ENCODE measurements around the gene CSMD2. TPM values are rescaled to one million over a fixed set of nuclear protein-coding genes. Genes with fewer than 3 reads are reported as not detected.

CSMD2 gene
- total and polyA plus RNA-seq, 2 donors from 2014 or later, result 0.47 TPM; not detected in 1

DNA sequence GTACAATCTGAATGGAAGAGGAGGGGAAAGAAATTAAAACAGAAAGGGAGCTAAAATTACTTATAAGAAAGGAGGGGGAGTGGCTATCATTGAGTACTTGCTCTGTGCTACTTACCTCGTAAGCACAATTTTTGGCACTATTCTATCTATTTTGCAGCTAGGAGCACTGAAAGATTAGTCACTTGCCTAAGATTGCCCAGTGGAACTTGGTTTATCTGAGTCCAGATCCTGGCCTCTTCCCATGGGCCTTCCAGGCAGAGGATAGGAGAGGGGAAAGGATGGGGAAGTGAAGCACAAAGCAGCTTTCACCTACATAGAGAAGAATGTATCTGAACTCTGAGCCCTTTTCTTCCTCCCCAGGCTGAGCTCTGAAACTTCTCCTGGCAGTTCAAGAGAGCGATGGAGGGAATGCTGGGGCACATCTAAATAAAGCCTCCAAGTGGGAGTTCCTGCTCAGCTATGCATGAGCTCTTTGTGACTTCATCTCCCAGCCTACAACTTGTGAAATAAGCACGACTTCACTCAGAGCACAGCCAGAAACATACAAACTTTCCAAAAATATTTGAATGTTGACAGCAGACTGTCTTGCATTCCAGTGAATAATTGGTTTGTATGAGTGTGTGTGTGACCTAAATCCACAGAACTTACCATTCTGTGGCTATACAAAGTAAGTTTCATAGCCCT lies 271.7 kb downstream of the CSMD2 start:
- no peaks in the 10 kb centered on the region for H3K36me3 ChIP-seq (ENCODE audit: control insufficient read depth in 2 of 3, insufficient read depth in 3 of 3, low read length in 3 of 3)
- intact Hi-C loops (cut with DNase I), result no loop called here
- H3K27ac ChIP-seq (ENCODE audit: low read depth in 2 of 2, low read length in 2 of 2), result peak overlapping the region; percentile 13 to 55
- H3K27me3 ChIP-seq (ENCODE audit: control insufficient read depth, insufficient read depth, low read length), result no peaks in the 10 kb centered on the region
- H3K4me3 ChIP-seq (ENCODE audit: low read length in 3 of 3), result no peak overlapping the region
- H3K9ac ChIP-seq (ENCODE audit: low read length in 3 of 3), result no peak overlapping the region
- TF ChIP-seq, protein P1, sequence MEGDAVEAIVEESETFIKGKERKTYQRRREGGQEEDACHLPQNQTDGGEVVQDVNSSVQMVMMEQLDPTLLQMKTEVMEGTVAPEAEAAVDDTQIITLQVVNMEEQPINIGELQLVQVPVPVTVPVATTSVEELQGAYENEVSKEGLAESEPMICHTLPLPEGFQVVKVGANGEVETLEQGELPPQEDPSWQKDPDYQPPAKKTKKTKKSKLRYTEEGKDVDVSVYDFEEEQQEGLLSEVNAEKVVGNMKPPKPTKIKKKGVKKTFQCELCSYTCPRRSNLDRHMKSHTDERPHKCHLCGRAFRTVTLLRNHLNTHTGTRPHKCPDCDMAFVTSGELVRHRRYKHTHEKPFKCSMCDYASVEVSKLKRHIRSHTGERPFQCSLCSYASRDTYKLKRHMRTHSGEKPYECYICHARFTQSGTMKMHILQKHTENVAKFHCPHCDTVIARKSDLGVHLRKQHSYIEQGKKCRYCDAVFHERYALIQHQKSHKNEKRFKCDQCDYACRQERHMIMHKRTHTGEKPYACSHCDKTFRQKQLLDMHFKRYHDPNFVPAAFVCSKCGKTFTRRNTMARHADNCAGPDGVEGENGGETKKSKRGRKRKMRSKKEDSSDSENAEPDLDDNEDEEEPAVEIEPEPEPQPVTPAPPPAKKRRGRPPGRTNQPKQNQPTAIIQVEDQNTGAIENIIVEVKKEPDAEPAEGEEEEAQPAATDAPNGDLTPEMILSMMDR (IDR thresholded peaks at IDR 0.05; ENCODE audit: borderline replicate concordance, extremely low read depth, insufficient read depth), result no peak
- DNase-seq, result peak in 2 of 5 donors; percentile 9 to 35
- H3K9me3 ChIP-seq (ENCODE audit: control insufficient read depth in 2 of 3, insufficient read depth in 1 of 3, low read length in 3 of 3), result no peaks in the 10 kb centered on the region
- no peaks in the 10 kb centered on the region for H3K4me1 ChIP-seq (ENCODE audit: control insufficient read depth in 2 of 3, insufficient read depth in 2 of 3, low read depth in 1 of 3, low read length in 3 of 3)
- no peak for FAIRE-seq

DNA sequence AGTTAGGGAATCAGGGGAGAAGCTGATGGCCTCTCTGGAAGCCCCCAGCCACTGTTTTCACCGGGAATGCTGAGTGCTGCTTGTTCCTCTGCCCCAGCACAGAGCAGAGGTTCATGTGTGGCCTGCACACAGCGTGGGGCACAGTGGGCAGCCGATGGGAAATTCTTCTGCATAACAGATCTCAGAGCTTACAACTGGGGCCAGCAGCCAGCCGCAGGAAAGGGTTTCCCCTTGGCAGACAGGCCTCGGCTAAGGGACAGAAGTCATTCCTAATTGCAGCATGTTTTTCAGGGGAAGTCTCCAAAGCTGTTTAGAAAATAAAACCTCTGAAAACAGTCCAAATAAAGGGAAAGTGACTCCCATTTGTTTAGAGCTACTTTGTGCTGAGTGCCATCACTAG lies 278.5 kb downstream of the CSMD2 start:
- intact Hi-C loops (cut with DNase I), result no loop called here

DNA sequence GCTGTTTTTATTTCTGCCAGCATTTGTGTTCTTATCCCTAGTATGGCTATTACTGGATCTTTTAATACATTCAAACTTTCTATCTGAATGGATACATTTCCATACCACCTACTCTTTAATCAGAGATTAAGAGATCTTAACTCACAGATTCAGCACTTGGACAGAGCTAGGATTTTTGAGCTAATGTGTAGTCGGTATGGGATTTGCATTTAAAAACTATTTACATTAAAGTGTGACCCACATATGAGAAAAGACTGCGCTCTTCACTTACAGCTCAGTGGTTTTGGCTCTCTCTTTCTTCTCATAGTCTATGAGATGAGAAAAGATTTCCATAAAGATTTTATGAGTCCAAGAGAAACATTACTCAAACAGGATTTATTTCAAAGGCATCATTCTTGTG lies 284.7 kb downstream of the CSMD2 start:
- DNase-seq (peak in 1 of 5 donors; percentile 42), FAIRE-seq (no peak)
- Histone ChIP-seq H3K27me3 (ENCODE audit: control insufficient read depth, insufficient read depth, low read length) (no peaks in the 10 kb centered on the region), H3K9ac (ENCODE audit: low read length in 3 of 3) (no peak overlapping the region), H3K27ac (ENCODE audit: low read depth in 2 of 2, low read length in 2 of 2) (no peak overlapping the region), H3K9me3 (ENCODE audit: control insufficient read depth in 2 of 3, insufficient read depth in 1 of 3, low read length in 3 of 3) (no peaks in the 10 kb centered on the region), H3K4me1 (ENCODE audit: control insufficient read depth in 2 of 3, insufficient read depth in 2 of 3, low read depth in 1 of 3, low read length in 3 of 3) (no peaks in the 10 kb centered on the region), H3K36me3 (ENCODE audit: control insufficient read depth in 2 of 3, insufficient read depth in 3 of 3, low read length in 3 of 3) (no peaks in the 10 kb centered on the region), H3K4me3 (ENCODE audit: low read length in 3 of 3) (no peak overlapping the region)
- intact Hi-C loops (cut with DNase I), result no loop called here
- TF ChIP-seq, protein P1 (IDR thresholded peaks at IDR 0.05; ENCODE audit: borderline replicate concordance, extremely low read depth, insufficient read depth), result no peak

More for the DNA sequence above, 278.5 kb downstream of the CSMD2 start:
- no peaks in the 10 kb centered on the region for H3K27me3 ChIP-seq (ENCODE audit: control insufficient read depth, insufficient read depth, low read length)
- H3K9me3 ChIP-seq (ENCODE audit: control insufficient read depth in 2 of 3, insufficient read depth in 1 of 3, low read length in 3 of 3), result no peaks in the 10 kb centered on the region
- no peak overlapping the region for H3K4me3 ChIP-seq (ENCODE audit: low read length in 3 of 3)
- FAIRE-seq (no peak), DNase-seq (no peak)
- no peaks in the 10 kb centered on the region for H3K36me3 ChIP-seq (ENCODE audit: control insufficient read depth in 2 of 3, insufficient read depth in 3 of 3, low read length in 3 of 3)
- TF ChIP-seq, protein P1 (IDR thresholded peaks at IDR 0.05; ENCODE audit: borderline replicate concordance, extremely low read depth, insufficient read depth), result no peak
- no peaks in the 10 kb centered on the region for H3K4me1 ChIP-seq (ENCODE audit: control insufficient read depth in 2 of 3, insufficient read depth in 2 of 3, low read depth in 1 of 3, low read length in 3 of 3)
- H3K9ac ChIP-seq (ENCODE audit: low read length in 3 of 3), result no peak overlapping the region
- H3K27ac ChIP-seq (ENCODE audit: low read depth in 2 of 2, low read length in 2 of 2), result no peak overlapping the region

Data from kidney (tissue), 14 donors.